B cell (primary cell): ENCODE results near the gene SMIM14.
"Not testable (repeated sequence)": the region's sequence is repeated elsewhere in the genome, so short reads cannot be mapped to it uniquely, and the experiment has no call there.

Experiments used
- CTCF ChIP-seq: fragments of 200-600 bp; IDR thresholded peaks from one replicate; pipeline ENCODE4 v1.8.0; 2022; ENCODE audit warnings: antibody characterized with exemption, mild to moderate bottlenecking
- EZH2 ChIP-seq: IDR thresholded peaks from 2 replicates; pipeline ENCODE4 v1.6.1; 2012; ENCODE audit warnings: borderline replicate concordance, low read depth, mild to moderate bottlenecking, moderate library complexity, low read length; ENCODE audit not compliant: insufficient read depth, poor library complexity, severe bottlenecking

DNA sequence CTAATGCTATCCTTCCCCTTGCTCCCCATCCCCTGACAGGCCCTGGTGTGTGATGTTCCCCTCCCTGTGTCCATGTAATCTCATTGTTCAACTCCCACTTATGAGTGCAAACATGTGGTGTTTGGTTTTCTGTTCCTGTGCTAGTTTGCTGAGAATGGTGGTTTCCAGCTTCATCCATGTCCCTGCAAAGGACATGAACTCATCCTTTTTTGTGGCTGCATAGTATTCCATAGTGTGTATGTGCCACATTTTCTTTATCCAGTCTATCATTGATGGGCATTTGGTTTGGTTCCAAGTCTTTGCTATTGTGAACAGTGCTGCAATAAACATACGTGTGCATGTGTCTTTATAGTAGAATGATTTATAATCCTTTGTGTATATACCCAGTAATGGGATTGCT, 31.6 kb upstream of the SMIM14 start:
- not testable (repeated sequence) for TF ChIP-seq CTCF, EZH2
